Memory B cell (primary cell): ENCODE results near the gene SFSWAP.
"Not testable (repeated sequence)": the region's sequence is repeated elsewhere in the genome, so short reads cannot be mapped to it uniquely, and the experiment has no call there.

Experiments used
- ATAC-seq: fragments of 150-1000 bp; cut with Tn5 transposase; 2 replicates; pipeline ENCODE4 v1.10.0; 2021; ENCODE audit warnings: low read depth, mild to moderate bottlenecking, moderate library complexity
- DNase-seq, 2 donors: peaks; one replicate each; pipeline ENCODE4 v3.0.0; 2022; ENCODE audit warnings: low spot score in 2 of 2
- H3K27ac Mint-ChIP-seq: one replicate; pipeline ENCODE4 v1.8.0; 2022; ENCODE audit warnings: mild to moderate bottlenecking, moderate library complexity, mixed read lengths
- H3K27me3 Mint-ChIP-seq: one replicate; pipeline ENCODE4 v1.8.0; 2022; ENCODE audit warnings: mixed read lengths
- H3K36me3 Mint-ChIP-seq: one replicate; pipeline ENCODE4 v1.8.0; 2022; ENCODE audit warnings: mild to moderate bottlenecking, mixed read lengths
- H3K4me1 Mint-ChIP-seq: one replicate; pipeline ENCODE4 v1.8.0; 2022; ENCODE audit warnings: mixed read lengths
- H3K4me3 Mint-ChIP-seq: one replicate; pipeline ENCODE4 v1.8.0; 2022; ENCODE audit warnings: mild to moderate bottlenecking, moderate library complexity, mixed read lengths
- H3K9me3 Mint-ChIP-seq: one replicate; pipeline ENCODE4 v1.8.0; 2022; ENCODE audit warnings: mixed read lengths

Gene SFSWAP

GRCh38 chr12:131675126-131676080 is 35.5 kb upstream of the SFSWAP start:
- no peak overlapping the region for H3K27ac Mint-ChIP-seq
- DNase-seq (peak in 1 of 2 donors; percentile 7), ATAC-seq (no peak)
- no peaks in the 10 kb centered on the region for H3K4me1 Mint-ChIP-seq
- peaks cover 6% of the 10 kb centered on the region for H3K27me3 Mint-ChIP-seq
- no peak overlapping the region for H3K4me3 Mint-ChIP-seq
- peaks cover 2% of the 10 kb centered on the region for H3K36me3 Mint-ChIP-seq
- H3K9me3 Mint-ChIP-seq, result peaks cover 2% of the 10 kb centered on the region

- H3K36me3 Mint-ChIP-seq, result peaks cover 2% of the 10 kb centered on the region
- peaks cover 2% of the 10 kb centered on the region for H3K9me3 Mint-ChIP-seq
- peaks cover 12% of the 10 kb centered on the region for H3K27me3 Mint-ChIP-seq
- no peak overlapping the region for H3K4me3 Mint-ChIP-seq
- no peaks in the 10 kb centered on the region for H3K4me1 Mint-ChIP-seq
- no peak for DNase-seq
- no peak for ATAC-seq
- no peak overlapping the region for H3K27ac Mint-ChIP-seq
Measured at GRCh38 chr12:131676544-131676943, 34.3 kb upstream of the SFSWAP start.

GRCh38 chr12:131677067-131677466 is 33.8 kb upstream of the SFSWAP start:
- not testable (repeated sequence) for ATAC-seq, DNase-seq, H3K36me3 Mint-ChIP-seq, H3K27ac Mint-ChIP-seq, H3K4me1 Mint-ChIP-seq, H3K4me3 Mint-ChIP-seq, H3K9me3 Mint-ChIP-seq
- peaks cover 12% of the 10 kb centered on the region for H3K27me3 Mint-ChIP-seq

GRCh38 chr12:131677699-131678098 is 33.2 kb upstream of the SFSWAP start:
- H3K27me3 Mint-ChIP-seq, result peaks cover 14% of the 10 kb centered on the region
- ATAC-seq, result no peak

GRCh38 chr12:131678389-131679181 is 32.3 kb upstream of the SFSWAP start:
- peaks cover 17% of the 10 kb centered on the region for H3K27me3 Mint-ChIP-seq
- peaks cover 13% of the 10 kb centered on the region for H3K4me1 Mint-ChIP-seq
- H3K27ac Mint-ChIP-seq, DNase-seq, H3K4me3 Mint-ChIP-seq, ATAC-seq, H3K36me3 Mint-ChIP-seq, H3K9me3 Mint-ChIP-seq: not testable (repeated sequence)

More at GRCh38 chr12:131677699-131678098, 33.2 kb upstream of the SFSWAP start:
- DNase-seq, result no peak
- Mint-ChIP-seq H3K27ac (no peak overlapping the region), H3K4me1 (peaks cover 7% of the 10 kb centered on the region), H3K36me3 (peaks cover 2% of the 10 kb centered on the region), H3K4me3 (no peak overlapping the region), H3K9me3 (peaks cover 2% of the 10 kb centered on the region)

GRCh38 chr12:131679186-131679585 is 31.7 kb upstream of the SFSWAP start:
- not testable (repeated sequence) for H3K9me3 Mint-ChIP-seq, ATAC-seq, H3K36me3 Mint-ChIP-seq, DNase-seq, H3K4me3 Mint-ChIP-seq, H3K27ac Mint-ChIP-seq
- peaks cover 13% of the 10 kb centered on the region for H3K4me1 Mint-ChIP-seq
- peaks cover 17% of the 10 kb centered on the region for H3K27me3 Mint-ChIP-seq

GRCh38 chr12:131679816-131680215 is 31.1 kb upstream of the SFSWAP start:
- H3K27ac Mint-ChIP-seq, H3K36me3 Mint-ChIP-seq, DNase-seq, ATAC-seq, H3K9me3 Mint-ChIP-seq, H3K4me3 Mint-ChIP-seq: not testable (repeated sequence)
- H3K27me3 Mint-ChIP-seq, result peaks cover 17% of the 10 kb centered on the region
- peaks cover 13% of the 10 kb centered on the region for H3K4me1 Mint-ChIP-seq

GRCh38 chr12:131680392-131681256 is 30.3 kb upstream of the SFSWAP start:
- ATAC-seq, H3K9me3 Mint-ChIP-seq, H3K36me3 Mint-ChIP-seq, H3K4me3 Mint-ChIP-seq, DNase-seq: not testable (repeated sequence)
- Mint-ChIP-seq H3K27ac (peak overlapping the region; percentile 7), H3K27me3 (peaks cover 16% of the 10 kb centered on the region), H3K4me1 (peaks cover 13% of the 10 kb centered on the region)

GRCh38 chr12:131681257-131681620 is 29.7 kb upstream of the SFSWAP start:
- ATAC-seq, result no peak
- peaks cover 13% of the 10 kb centered on the region for H3K4me1 Mint-ChIP-seq
- no peaks in the 10 kb centered on the region for H3K36me3 Mint-ChIP-seq
- no peaks in the 10 kb centered on the region for H3K9me3 Mint-ChIP-seq
- DNase-seq, result no peak
- peak overlapping the region; percentile 7 for H3K27ac Mint-ChIP-seq
- no peak overlapping the region for H3K4me3 Mint-ChIP-seq
- peaks cover 16% of the 10 kb centered on the region for H3K27me3 Mint-ChIP-seq

GRCh38 chr12:131681746-131682509 is 29.0 kb upstream of the SFSWAP start:
- H3K4me3 Mint-ChIP-seq, result peak overlapping the region; percentile 79
- H3K27me3 Mint-ChIP-seq, result peaks cover 12% of the 10 kb centered on the region
- ATAC-seq (peak; percentile 97), DNase-seq (peak in 1 of 2 donors; percentile 37)
- not testable (repeated sequence) for H3K36me3 Mint-ChIP-seq, H3K27ac Mint-ChIP-seq, H3K9me3 Mint-ChIP-seq
- H3K4me1 Mint-ChIP-seq, result peaks cover 13% of the 10 kb centered on the region

GRCh38 chr12:131682510-131682895 is 28.4 kb upstream of the SFSWAP start:
- Mint-ChIP-seq H3K27me3 (peaks cover 12% of the 10 kb centered on the region), H3K9me3 (no peaks in the 10 kb centered on the region), H3K4me1 (peaks cover 13% of the 10 kb centered on the region), H3K27ac (peak overlapping the region; percentile 8), H3K36me3 (no peaks in the 10 kb centered on the region), H3K4me3 (no peak overlapping the region)
- ATAC-seq (peak; percentile 23), DNase-seq (no peak)

GRCh38 chr12:131683266-131684014 is 27.4 kb upstream of the SFSWAP start:
- peaks cover 4% of the 10 kb centered on the region for H3K9me3 Mint-ChIP-seq
- no peak overlapping the region for H3K27ac Mint-ChIP-seq
- H3K4me3 Mint-ChIP-seq, result no peak overlapping the region
- no peaks in the 10 kb centered on the region for H3K36me3 Mint-ChIP-seq
- peaks cover 13% of the 10 kb centered on the region for H3K4me1 Mint-ChIP-seq
- H3K27me3 Mint-ChIP-seq, result peaks cover 16% of the 10 kb centered on the region
- DNase-seq (no peak), ATAC-seq (no peak)
